HG02571 (cell line): Measurements from ENCODE around the gene IPCEF1.
A peak's percentile ranks its signal among the peaks of the same experiment; 100 is the strongest.
"Not testable (repeated sequence)": the region's sequence is repeated elsewhere in the genome, so short reads cannot be mapped to it uniquely, and the experiment has no call there.

Experiments used
- ATAC-seq: cut with Tn5 transposase; IDR thresholded peaks from one replicate; pipeline ENCODE4 v1.9.1; 2021; ENCODE audit warnings: mild to moderate bottlenecking, moderate library complexity; ENCODE audit not compliant: unreplicated experiment

Gene IPCEF1

GRCh38 chr6:154251116-154251515 is 105.5 kb downstream of the IPCEF1 start:
- ATAC-seq = no peak

- ATAC-seq = peak; percentile 60
Observed at GRCh38 chr6:154249499-154250298, 106.9 kb downstream of the IPCEF1 start.

GRCh38 chr6:154247119-154247861 is 109.3 kb downstream of the IPCEF1 start:
- ATAC-seq = no peak

- no peak for ATAC-seq
Observed at GRCh38 chr6:154246723-154247118, 109.9 kb downstream of the IPCEF1 start.

- no peak for ATAC-seq
Observed at GRCh38 chr6:154245506-154245905, 111.1 kb downstream of the IPCEF1 start.

- ATAC-seq = no peak
Observed at GRCh38 chr6:154243793-154244750, 112.5 kb downstream of the IPCEF1 start.

GRCh38 chr6:154242617-154243357 is 113.8 kb downstream of the IPCEF1 start:
- no peak for ATAC-seq

GRCh38 chr6:154241581-154241980 is 115.0 kb downstream of the IPCEF1 start:
- no peak for ATAC-seq

GRCh38 chr6:154241061-154241460 is 115.5 kb downstream of the IPCEF1 start:
- ATAC-seq = not testable (repeated sequence)

- ATAC-seq = no peak
Observed at GRCh38 chr6:154239392-154239791, 117.2 kb downstream of the IPCEF1 start.

- no peak for ATAC-seq
Observed at GRCh38 chr6:154238831-154239230, 117.8 kb downstream of the IPCEF1 start.

GRCh38 chr6:154236646-154237301 is 119.8 kb downstream of the IPCEF1 start:
- no peak for ATAC-seq

GRCh38 chr6:154234019-154234772 is 122.4 kb downstream of the IPCEF1 start:
- ATAC-seq = peak; percentile 52

- ATAC-seq = no peak
Observed at GRCh38 chr6:154233383-154233782, 123.2 kb downstream of the IPCEF1 start.

GRCh38 chr6:154232013-154232910 is 124.3 kb downstream of the IPCEF1 start:
- no peak for ATAC-seq

GRCh38 chr6:154230910-154231595 is 125.5 kb downstream of the IPCEF1 start:
- no peak for ATAC-seq

GRCh38 chr6:154230393-154230792 is 126.2 kb downstream of the IPCEF1 start:
- no peak for ATAC-seq
